ENCODE results near the gene SV2A.
"Not testable (repeated sequence)": the region's sequence is repeated elsewhere in the genome, so short reads cannot be mapped to it uniquely, and the experiment has no call there.

GRCh38 chr1:149860684-149861496, 56.8 kb downstream of the SV2A start:
- TF ChIP-seq CTCF, POLR2A (IDR thresholded peaks at IDR 0.05): not testable (repeated sequence)

All from testis (tissue), 2 donors.